Measurements from ENCODE around the gene SBNO2. TPM values are rescaled to one million over a fixed set of nuclear protein-coding genes. Genes with fewer than 3 reads are reported as not detected.

The SBNO2 gene
- total RNA-seq, 2 donors from 2014 or later = 65.5 to 77.1 TPM

DNA sequence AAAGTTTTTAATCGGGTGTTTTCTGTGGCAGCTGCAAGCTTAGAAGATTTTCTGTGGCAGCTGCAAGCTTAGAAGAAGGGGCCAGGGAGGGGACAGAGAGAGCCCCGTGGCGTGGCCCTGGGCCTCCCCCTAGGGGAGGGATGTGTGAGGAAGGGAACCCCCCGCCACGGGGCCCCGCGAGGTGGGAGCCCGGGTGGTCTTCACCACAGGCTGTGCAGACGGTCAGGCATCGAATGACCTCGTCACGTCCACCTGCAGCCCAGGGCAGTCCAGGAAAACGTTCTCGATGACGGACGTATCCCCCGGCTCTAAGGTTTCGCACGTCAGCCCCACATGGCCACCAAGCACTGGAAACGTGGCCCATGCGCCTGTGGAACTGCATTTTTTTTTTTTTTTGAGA lies 87.5 kb downstream of the SBNO2 start:
- Histone ChIP-seq H3K4me1 (peaks cover 1% of the 10 kb centered on the region), H3K9ac (ENCODE audit: low read depth in 2 of 2, low read length in 2 of 2) (no peak overlapping the region), H3K9me3 (no peaks in the 10 kb centered on the region), H3K36me3 (peaks cover 4% of the 10 kb centered on the region), H3K4me3 (no peak overlapping the region), H3K27me3 (no peaks in the 10 kb centered on the region), H3K27ac (no peak overlapping the region)
- intact Hi-C loops (cut with DNase I) = no loop called here
- no peak for TF ChIP-seq CTCF (IDR thresholded peaks at IDR 0.05)
- no peak for DNase-seq

- no peak for TF ChIP-seq CTCF (IDR thresholded peaks at IDR 0.05)
- no peak overlapping the region for H3K9ac ChIP-seq (ENCODE audit: low read depth in 2 of 2, low read length in 2 of 2)
- H3K36me3 ChIP-seq = no peaks in the 10 kb centered on the region
- intact Hi-C loops (cut with DNase I) = no loop called here
- no peak overlapping the region for H3K27ac ChIP-seq
- H3K9me3 ChIP-seq = no peaks in the 10 kb centered on the region
- peaks cover 4% of the 10 kb centered on the region for H3K4me1 ChIP-seq
- no peak overlapping the region for H3K4me3 ChIP-seq
- H3K27me3 ChIP-seq = no peaks in the 10 kb centered on the region
- DNase-seq = no peak
These were observed 88.2 kb downstream of the SBNO2 start for GRCh38 chr19:1085676-1086442.

DNA sequence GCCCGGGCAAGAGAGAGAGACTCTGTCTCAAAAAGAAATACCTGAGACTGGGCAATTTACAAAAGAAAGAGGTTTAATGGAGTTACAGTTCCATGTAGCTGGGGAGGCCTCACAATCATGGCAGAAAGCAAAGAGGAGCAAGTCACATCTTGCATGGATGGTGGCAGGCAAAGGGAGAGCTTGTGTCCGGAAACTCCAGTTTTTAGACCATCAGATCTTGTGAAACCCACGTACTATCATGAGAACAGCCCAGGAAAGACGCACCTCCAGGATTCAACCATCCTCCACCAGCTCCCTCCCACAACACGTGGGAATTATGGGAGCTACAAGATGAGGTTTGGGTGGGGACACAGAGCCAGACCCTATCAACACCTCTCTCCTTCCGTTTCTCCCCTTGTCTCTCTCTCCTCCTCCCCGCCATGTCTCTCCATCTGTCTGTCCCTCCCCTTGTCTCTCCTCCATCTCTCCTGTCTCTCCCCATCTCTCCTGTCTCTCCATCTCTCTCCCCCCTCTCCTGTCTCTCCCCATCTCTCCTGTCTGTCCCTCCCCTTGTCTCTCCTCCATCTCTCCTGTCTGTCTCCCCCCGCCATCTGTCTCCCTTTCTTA lies 88.9 kb downstream of the SBNO2 start:
- H3K9ac ChIP-seq (ENCODE audit: low read depth in 2 of 2, low read length in 2 of 2) = no peak overlapping the region

DNA sequence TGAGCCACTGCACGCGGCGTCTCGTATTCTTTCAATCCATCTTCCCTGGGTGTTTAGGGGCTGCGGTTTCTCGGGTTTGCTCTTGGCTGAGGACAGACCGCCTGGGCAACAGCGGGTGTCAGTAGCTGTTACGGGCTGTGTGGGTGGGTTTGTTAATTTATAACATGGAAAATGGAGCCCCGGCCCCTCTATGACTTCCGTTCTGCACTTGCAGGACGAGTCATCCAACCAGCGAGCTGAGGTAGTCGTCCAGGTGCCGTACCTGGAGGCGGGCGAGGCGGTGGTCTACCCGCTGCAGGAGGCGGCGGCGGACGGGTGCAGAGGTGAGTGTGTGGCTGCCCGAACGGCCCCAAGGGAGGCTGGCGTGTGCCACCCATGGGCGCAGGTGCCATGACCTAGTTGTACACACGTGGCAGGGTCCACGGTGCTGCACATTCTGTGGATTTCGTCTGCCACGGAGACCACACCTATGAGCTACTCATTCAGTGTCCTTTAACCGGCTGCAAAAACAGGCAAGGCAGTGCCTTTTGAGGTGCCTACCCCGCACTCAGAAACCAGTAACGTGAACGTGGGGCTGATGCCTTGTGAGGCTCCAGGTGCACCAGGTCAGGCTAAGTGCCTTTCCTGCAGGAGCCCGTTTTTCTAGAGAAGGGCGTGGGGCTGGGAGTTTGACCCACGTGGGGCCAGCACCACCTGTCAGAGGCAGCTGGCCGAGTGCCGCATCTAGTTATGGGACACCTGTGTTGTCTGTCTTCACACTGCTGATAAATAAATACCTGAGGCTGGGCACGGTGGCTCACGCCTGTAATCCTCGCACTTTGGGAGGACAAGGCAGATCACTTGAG lies 89.8 kb downstream of the SBNO2 start:
- Histone ChIP-seq H3K9ac (ENCODE audit: low read depth in 2 of 2, low read length in 2 of 2) (no peak overlapping the region), H3K4me1 (peaks cover 4% of the 10 kb centered on the region), H3K4me3 (no peak overlapping the region), H3K27me3 (no peaks in the 10 kb centered on the region), H3K27ac (no peak overlapping the region), H3K9me3 (no peaks in the 10 kb centered on the region), H3K36me3 (no peaks in the 10 kb centered on the region)
- DNase-seq = no peak
- intact Hi-C loops (cut with DNase I) = no loop called here
- no peak for TF ChIP-seq CTCF (IDR thresholded peaks at IDR 0.05)

More for the DNA sequence above, 88.9 kb downstream of the SBNO2 start:
- Histone ChIP-seq H3K36me3 (no peaks in the 10 kb centered on the region), H3K9me3 (no peaks in the 10 kb centered on the region), H3K4me1 (peaks cover 4% of the 10 kb centered on the region), H3K4me3 (no peak overlapping the region), H3K27ac (no peak overlapping the region), H3K27me3 (no peaks in the 10 kb centered on the region)
- no peak for TF ChIP-seq CTCF (IDR thresholded peaks at IDR 0.05)
- intact Hi-C loops (cut with DNase I) = no loop called here
- no peak for DNase-seq

DNA sequence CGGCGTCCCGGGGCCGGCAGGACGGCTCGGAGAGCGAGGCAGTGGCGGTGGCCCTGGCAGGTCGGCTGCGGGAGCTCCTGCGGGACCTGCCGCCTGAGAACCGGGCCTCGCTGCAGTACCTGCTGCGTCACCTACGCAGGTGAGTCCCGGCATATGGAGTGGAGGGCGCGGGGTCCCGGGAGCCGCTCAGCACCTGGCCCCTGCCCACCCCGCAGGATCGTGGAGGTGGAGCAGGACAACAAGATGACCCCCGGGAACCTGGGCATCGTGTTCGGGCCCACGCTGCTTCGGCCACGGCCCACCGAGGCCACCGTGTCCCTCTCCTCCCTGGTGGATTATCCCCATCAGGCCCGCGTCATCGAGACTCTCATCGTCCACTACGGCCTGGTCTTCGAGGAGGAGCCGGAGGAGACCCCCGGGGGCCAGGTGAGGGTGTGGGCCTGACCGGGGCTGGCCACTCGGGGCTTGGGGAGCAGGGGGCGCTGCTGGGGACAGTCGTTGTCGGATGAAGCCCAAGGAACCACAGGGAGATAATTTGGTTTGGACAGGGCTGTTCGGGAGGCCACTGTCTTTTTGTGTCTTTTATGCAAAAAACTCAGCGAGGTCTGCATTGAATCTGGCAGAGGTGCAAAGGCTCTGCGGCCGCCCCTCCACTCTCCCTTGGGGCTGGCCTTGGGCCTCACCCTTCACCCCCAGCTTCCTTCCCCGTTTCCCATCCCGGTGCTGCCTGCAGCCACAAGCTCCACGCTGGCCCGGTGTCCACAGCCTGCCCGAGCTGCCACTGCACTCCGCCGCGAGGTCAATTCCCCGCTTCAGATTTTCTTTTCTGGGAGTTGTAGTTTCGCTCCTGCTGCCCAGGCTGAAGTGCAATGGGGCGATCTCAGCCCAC lies 90.9 kb downstream of the SBNO2 start:
- intact Hi-C loops (cut with DNase I) = no loop called here
- no peaks in the 10 kb centered on the region for H3K27me3 ChIP-seq
- peaks cover 4% of the 10 kb centered on the region for H3K4me1 ChIP-seq
- H3K9ac ChIP-seq (ENCODE audit: low read depth in 2 of 2, low read length in 2 of 2) = peak overlapping the region; percentile 68 to 78
- H3K4me3 ChIP-seq = peak overlapping the region; percentile 42
- H3K9me3 ChIP-seq = no peaks in the 10 kb centered on the region
- H3K36me3 ChIP-seq = no peaks in the 10 kb centered on the region
- DNase-seq = no peak
- TF ChIP-seq CTCF (IDR thresholded peaks at IDR 0.05) = no peak
- peak overlapping the region; percentile 59 for H3K27ac ChIP-seq

Data from colonic mucosa (tissue), 4 donors.